ENCODE measurements around the gene FCN1. TPM values are rescaled to one million over a fixed set of nuclear protein-coding genes. Genes with fewer than 3 reads are reported as not detected.
"Not testable (repeated sequence)": the region's sequence is repeated elsewhere in the genome, so short reads cannot be mapped to it uniquely, and the experiment has no call there.

The FCN1 gene
- total RNA-seq, 1 experiment from 2014 or later: not detected

GRCh38 chr9:134957165-134957944 lies 39.6 kb upstream of the FCN1 start:
- no peak overlapping the region for H3K4me3 ChIP-seq (ENCODE audit: low read length)
- no peaks in the 10 kb centered on the region for H3K9me2 ChIP-seq (replicated peaks; ENCODE audit: insufficient read depth, low read length)
- no peaks in the 10 kb centered on the region for H3K79me2 ChIP-seq (ENCODE audit: low read length)
- no peak overlapping the region for H2AFZ ChIP-seq (ENCODE audit: low read length)
- no peak for DNase-seq
- H4K20me1 ChIP-seq (ENCODE audit: insufficient read depth, low read depth, low read length): no peaks in the 10 kb centered on the region
- no peak overlapping the region for H3K27ac ChIP-seq (ENCODE audit: low read length)
- H3K4me2 ChIP-seq (ENCODE audit: low read depth, low read length, poor library complexity, severe bottlenecking): no peak overlapping the region
- no peak overlapping the region for H3K9ac ChIP-seq (ENCODE audit: low read length)
- H3K4me1 ChIP-seq (ENCODE audit: low read length): no peaks in the 10 kb centered on the region
- no peaks in the 10 kb centered on the region for H3K36me3 ChIP-seq (ENCODE audit: insufficient read depth, low read length)
- H3K27me3 ChIP-seq (ENCODE audit: low read length): no peaks in the 10 kb centered on the region
- H3K9me3 ChIP-seq (ENCODE audit: low read length): no peaks in the 10 kb centered on the region

GRCh38 chr9:134956387-134956786 lies 38.7 kb upstream of the FCN1 start:
- not testable (repeated sequence) for H3K36me3 ChIP-seq (ENCODE audit: insufficient read depth, low read length); H4K20me1 ChIP-seq (ENCODE audit: insufficient read depth, low read depth, low read length); H3K4me2 ChIP-seq (ENCODE audit: low read depth, low read length, poor library complexity, severe bottlenecking); H3K4me1 ChIP-seq (ENCODE audit: low read length); H2AFZ ChIP-seq (ENCODE audit: low read length); H3K4me3 ChIP-seq (ENCODE audit: low read length); DNase-seq; H3K9ac ChIP-seq (ENCODE audit: low read length); H3K79me2 ChIP-seq (ENCODE audit: low read length); H3K27me3 ChIP-seq (ENCODE audit: low read length); H3K9me2 ChIP-seq (replicated peaks; ENCODE audit: insufficient read depth, low read length); H3K27ac ChIP-seq (ENCODE audit: low read length); H3K9me3 ChIP-seq (ENCODE audit: low read length)

- H3K27ac ChIP-seq (ENCODE audit: low read length): no peak overlapping the region
- H3K79me2 ChIP-seq (ENCODE audit: low read length): no peaks in the 10 kb centered on the region
- no peaks in the 10 kb centered on the region for H4K20me1 ChIP-seq (ENCODE audit: insufficient read depth, low read depth, low read length)
- no peak overlapping the region for H3K9ac ChIP-seq (ENCODE audit: low read length)
- no peaks in the 10 kb centered on the region for H3K9me3 ChIP-seq (ENCODE audit: low read length)
- DNase-seq: no peak
- H3K36me3 ChIP-seq (ENCODE audit: insufficient read depth, low read length): no peaks in the 10 kb centered on the region
- H3K27me3 ChIP-seq (ENCODE audit: low read length): no peaks in the 10 kb centered on the region
- no peaks in the 10 kb centered on the region for H3K4me1 ChIP-seq (ENCODE audit: low read length)
- no peak overlapping the region for H3K4me2 ChIP-seq (ENCODE audit: low read depth, low read length, poor library complexity, severe bottlenecking)
- H2AFZ ChIP-seq (ENCODE audit: low read length): no peak overlapping the region
- no peaks in the 10 kb centered on the region for H3K9me2 ChIP-seq (replicated peaks; ENCODE audit: insufficient read depth, low read length)
- H3K4me3 ChIP-seq (ENCODE audit: low read length): no peak overlapping the region
Observed at GRCh38 chr9:134955801-134956200, 38.1 kb upstream of the FCN1 start.

GRCh38 chr9:134955156-134955555 lies 37.4 kb upstream of the FCN1 start:
- Histone ChIP-seq H3K27ac (ENCODE audit: low read length) (no peak overlapping the region), H3K9ac (ENCODE audit: low read length) (no peak overlapping the region), H3K4me3 (ENCODE audit: low read length) (no peak overlapping the region), H3K27me3 (ENCODE audit: low read length) (no peaks in the 10 kb centered on the region), H3K4me1 (ENCODE audit: low read length) (no peaks in the 10 kb centered on the region), H3K4me2 (ENCODE audit: low read depth, low read length, poor library complexity, severe bottlenecking) (no peak overlapping the region), H3K79me2 (ENCODE audit: low read length) (no peaks in the 10 kb centered on the region), H3K9me3 (ENCODE audit: low read length) (no peaks in the 10 kb centered on the region), H3K36me3 (ENCODE audit: insufficient read depth, low read length) (no peaks in the 10 kb centered on the region), H2AFZ (ENCODE audit: low read length) (no peak overlapping the region), H3K9me2 (replicated peaks; ENCODE audit: insufficient read depth, low read length) (no peaks in the 10 kb centered on the region), H4K20me1 (ENCODE audit: insufficient read depth, low read depth, low read length) (no peaks in the 10 kb centered on the region)
- DNase-seq: no peak

- no peak for DNase-seq
- Histone ChIP-seq H3K27me3 (ENCODE audit: low read length) (no peaks in the 10 kb centered on the region), H3K79me2 (ENCODE audit: low read length) (no peaks in the 10 kb centered on the region), H4K20me1 (ENCODE audit: insufficient read depth, low read depth, low read length) (no peaks in the 10 kb centered on the region), H2AFZ (ENCODE audit: low read length) (no peak overlapping the region), H3K9ac (ENCODE audit: low read length) (no peak overlapping the region), H3K9me3 (ENCODE audit: low read length) (no peaks in the 10 kb centered on the region), H3K4me2 (ENCODE audit: low read depth, low read length, poor library complexity, severe bottlenecking) (no peak overlapping the region), H3K4me3 (ENCODE audit: low read length) (no peak overlapping the region), H3K36me3 (ENCODE audit: insufficient read depth, low read length) (no peaks in the 10 kb centered on the region), H3K4me1 (ENCODE audit: low read length) (no peaks in the 10 kb centered on the region), H3K9me2 (replicated peaks; ENCODE audit: insufficient read depth, low read length) (no peaks in the 10 kb centered on the region), H3K27ac (ENCODE audit: low read length) (no peak overlapping the region)
Observed at GRCh38 chr9:134951994-134952393, 34.3 kb upstream of the FCN1 start.

GRCh38 chr9:134951461-134951860 lies 33.7 kb upstream of the FCN1 start:
- no peak for DNase-seq
- H3K27ac ChIP-seq (ENCODE audit: low read length): no peak overlapping the region
- H3K36me3 ChIP-seq (ENCODE audit: insufficient read depth, low read length): no peaks in the 10 kb centered on the region

GRCh38 chr9:134950386-134951210 lies 32.9 kb upstream of the FCN1 start:
- H3K9me2 ChIP-seq (replicated peaks; ENCODE audit: insufficient read depth, low read length): no peaks in the 10 kb centered on the region
- no peak overlapping the region for H3K4me2 ChIP-seq (ENCODE audit: low read depth, low read length, poor library complexity, severe bottlenecking)
- H2AFZ ChIP-seq (ENCODE audit: low read length): no peak overlapping the region
- no peaks in the 10 kb centered on the region for H3K79me2 ChIP-seq (ENCODE audit: low read length)
- no peak overlapping the region for H3K4me3 ChIP-seq (ENCODE audit: low read length)
- H3K9ac ChIP-seq (ENCODE audit: low read length): no peak overlapping the region
- H4K20me1 ChIP-seq (ENCODE audit: insufficient read depth, low read depth, low read length): no peaks in the 10 kb centered on the region
- H3K27ac ChIP-seq (ENCODE audit: low read length): no peak overlapping the region
- H3K9me3 ChIP-seq (ENCODE audit: low read length): no peaks in the 10 kb centered on the region; the same call in 1 of the 2 replicates
- no peak for DNase-seq
- no peaks in the 10 kb centered on the region for H3K36me3 ChIP-seq (ENCODE audit: insufficient read depth, low read length)
- no peaks in the 10 kb centered on the region for H3K27me3 ChIP-seq (ENCODE audit: low read length)
- H3K4me1 ChIP-seq (ENCODE audit: low read length): no peaks in the 10 kb centered on the region

More at GRCh38 chr9:134951461-134951860, 33.7 kb upstream of the FCN1 start:
- H3K9ac ChIP-seq (ENCODE audit: low read length): no peak overlapping the region
- H4K20me1 ChIP-seq (ENCODE audit: insufficient read depth, low read depth, low read length): no peaks in the 10 kb centered on the region
- no peaks in the 10 kb centered on the region; the same call in 1 of the 2 replicates for H3K9me3 ChIP-seq (ENCODE audit: low read length)
- no peak overlapping the region for H3K4me2 ChIP-seq (ENCODE audit: low read depth, low read length, poor library complexity, severe bottlenecking)
- no peak overlapping the region for H2AFZ ChIP-seq (ENCODE audit: low read length)
- H3K27me3 ChIP-seq (ENCODE audit: low read length): no peaks in the 10 kb centered on the region
- no peaks in the 10 kb centered on the region for H3K79me2 ChIP-seq (ENCODE audit: low read length)
- no peaks in the 10 kb centered on the region for H3K9me2 ChIP-seq (replicated peaks; ENCODE audit: insufficient read depth, low read length)
- no peaks in the 10 kb centered on the region for H3K4me1 ChIP-seq (ENCODE audit: low read length)
- H3K4me3 ChIP-seq (ENCODE audit: low read length): no peak overlapping the region

GRCh38 chr9:134949681-134950385 lies 32.1 kb upstream of the FCN1 start:
- Histone ChIP-seq H3K9me2 (replicated peaks; ENCODE audit: insufficient read depth, low read length) (no peaks in the 10 kb centered on the region), H3K79me2 (ENCODE audit: low read length) (no peaks in the 10 kb centered on the region), H3K4me1 (ENCODE audit: low read length) (no peaks in the 10 kb centered on the region), H3K27me3 (ENCODE audit: low read length) (no peaks in the 10 kb centered on the region), H3K4me3 (ENCODE audit: low read length) (no peak overlapping the region), H3K36me3 (ENCODE audit: insufficient read depth, low read length) (no peaks in the 10 kb centered on the region), H3K9ac (ENCODE audit: low read length) (no peak overlapping the region), H3K27ac (ENCODE audit: low read length) (no peak overlapping the region), H3K9me3 (ENCODE audit: low read length) (no peaks in the 10 kb centered on the region; the same call in 1 of the 2 replicates), H4K20me1 (ENCODE audit: insufficient read depth, low read depth, low read length) (no peaks in the 10 kb centered on the region), H3K4me2 (ENCODE audit: low read depth, low read length, poor library complexity, severe bottlenecking) (no peak overlapping the region), H2AFZ (ENCODE audit: low read length) (no peak overlapping the region)
- no peak for DNase-seq

Measured in Karpas-422 (cell line).